Mesendoderm (in vitro differentiated cells): ENCODE results near the gene TXNDC11.

Experiments used
- DNase-seq: peaks from one replicate; pipeline ENCODE4 v3.0.0; 2013
- H2AK5ac ChIP-seq: 2 replicates; pipeline ENCODE4 v1.6.1; 2013; ENCODE audit warnings: low read length, inconsistent platforms
- H2BK120ac ChIP-seq: 2 replicates; pipeline ENCODE4 v1.6.1; 2013; ENCODE audit warnings: low read depth, mild to moderate bottlenecking, low read length, moderate library complexity, mixed read lengths
- H2BK15ac ChIP-seq: replicated peaks from 2 replicates; pipeline ENCODE4 v1.6.1; 2013; ENCODE audit warnings: low read depth, mild to moderate bottlenecking, moderate library complexity
- H2BK5ac ChIP-seq: 2 replicates; pipeline ENCODE4 v1.6.1; 2013; ENCODE audit warnings: low read length, inconsistent platforms
- H3K18ac ChIP-seq: 2 replicates; pipeline ENCODE4 v1.6.1; 2013; ENCODE audit warnings: mild to moderate bottlenecking, low read length, mixed read lengths
- H3K23ac ChIP-seq: one replicate; pipeline ENCODE4 v1.6.1; 2013; ENCODE audit warnings: low read length
- H3K27ac ChIP-seq: 2 replicates; pipeline ENCODE4 v1.5.1; 2013; ENCODE audit warnings: low read depth, mild to moderate bottlenecking, inconsistent platforms, low read length, moderate library complexity
- H3K27me3 ChIP-seq: 2 replicates; pipeline ENCODE4 v1.6.1; 2013; ENCODE audit warnings: low read length, control low read depth, mild to moderate bottlenecking, inconsistent platforms; ENCODE audit not compliant: insufficient read depth, poor library complexity
- H3K36me3 ChIP-seq: 2 replicates; pipeline ENCODE4 v1.6.1; 2013; ENCODE audit warnings: low read length, inconsistent platforms; ENCODE audit not compliant: control insufficient read depth, insufficient read depth
- H3K4ac ChIP-seq: one replicate; pipeline ENCODE4 v1.6.1; 2013; ENCODE audit warnings: low read depth, mild to moderate bottlenecking, low read length, moderate library complexity
- H3K4me1 ChIP-seq: 2 replicates; pipeline ENCODE4 v1.6.1; 2013; ENCODE audit warnings: low read depth, low read length, inconsistent platforms; ENCODE audit not compliant: control insufficient read depth
- H3K4me2 ChIP-seq: 2 replicates; pipeline ENCODE4 v1.6.1; 2013; ENCODE audit warnings: low read length
- H3K4me3 ChIP-seq: 2 replicates; pipeline ENCODE4 v1.5.1; 2013; ENCODE audit warnings: mild to moderate bottlenecking, low read length
- H3K56ac ChIP-seq: one replicate; pipeline ENCODE4 v1.6.1; 2013; ENCODE audit warnings: low read length
- H3K79me1 ChIP-seq: 2 replicates; pipeline ENCODE4 v1.6.1; 2013; ENCODE audit warnings: low read length, inconsistent platforms
- H3K79me2 ChIP-seq: 2 replicates; pipeline ENCODE4 v1.6.1; 2013; ENCODE audit warnings: mild to moderate bottlenecking, low read length; ENCODE audit not compliant: control insufficient read depth, insufficient read depth
- H3K9ac ChIP-seq: 2 replicates; pipeline ENCODE4 v1.6.1; 2013; ENCODE audit warnings: low read length, inconsistent platforms
- H4K5ac ChIP-seq: one replicate; pipeline ENCODE4 v1.6.1; 2013; ENCODE audit warnings: low read length
- H4K8ac ChIP-seq: one replicate; pipeline ENCODE4 v1.6.1; 2013; ENCODE audit warnings: low read depth, mild to moderate bottlenecking, control low read depth, low read length, moderate library complexity
- WGBS: extraction: QIAGEN DNeasy Blood & Tissue Kit; methylation state at CpG from one replicate; pipeline ENCODE4 v1.1.7; 2013; ENCODE audit warnings: low lambda C conversion rate, missing lambda C conversion rate; ENCODE audit not compliant: insufficient coverage; ENCODE audit errors: extremely low coverage; 5-methylcytosine and 5-hydroxymethylcytosine counted together

Gene TXNDC11

GRCh38 chr16:11740567-11740966 lies 2.1 kb downstream of the TXNDC11 start:
- H3K23ac ChIP-seq: no peak overlapping the region
- H4K8ac ChIP-seq: no peak overlapping the region
- no CpG with 5 or more reads among the region's 3 CpGs for WGBS
- no peak overlapping the region for H2BK120ac ChIP-seq
- peaks cover 6% of the 10 kb centered on the region for H3K36me3 ChIP-seq
- no peak overlapping the region for H3K56ac ChIP-seq
- H3K27me3 ChIP-seq: no peaks in the 10 kb centered on the region
- H3K27ac ChIP-seq: no peak overlapping the region
- H3K79me2 ChIP-seq: peaks cover 20% of the 10 kb centered on the region
- H3K4me3 ChIP-seq: no peak overlapping the region
- H3K18ac ChIP-seq: no peak overlapping the region
- no peak overlapping the region for H3K9ac ChIP-seq
- H3K4me2 ChIP-seq: no peak overlapping the region
- no peaks in the 10 kb centered on the region for H3K4me1 ChIP-seq
- no peak overlapping the region for H3K4ac ChIP-seq
- H4K5ac ChIP-seq: no peak overlapping the region
- H3K79me1 ChIP-seq: peaks cover 19% of the 10 kb centered on the region
- DNase-seq: no peak
- H2AK5ac ChIP-seq: no peak overlapping the region
- H2BK15ac ChIP-seq: no peak overlapping the region
- no peak overlapping the region for H2BK5ac ChIP-seq

GRCh38 chr16:11738742-11739544 lies 3.7 kb downstream of the TXNDC11 start:
- H3K4me2 ChIP-seq: no peak overlapping the region
- no peak overlapping the region for H3K4me3 ChIP-seq
- no peak overlapping the region for H4K5ac ChIP-seq
- no peak overlapping the region for H3K56ac ChIP-seq
- no peak overlapping the region for H2BK5ac ChIP-seq
- peaks cover 7% of the 10 kb centered on the region for H3K36me3 ChIP-seq
- H3K9ac ChIP-seq: no peak overlapping the region
- H4K8ac ChIP-seq: no peak overlapping the region
- no peak for DNase-seq
- H3K18ac ChIP-seq: no peak overlapping the region
- no CpG with 5 or more reads among the region's 15 CpGs for WGBS
- H3K4ac ChIP-seq: no peak overlapping the region
- H2BK120ac ChIP-seq: no peak overlapping the region
- H3K27me3 ChIP-seq: no peaks in the 10 kb centered on the region
- H3K27ac ChIP-seq: no peak overlapping the region
- no peak overlapping the region for H2AK5ac ChIP-seq
- H3K79me1 ChIP-seq: peaks cover 19% of the 10 kb centered on the region
- H2BK15ac ChIP-seq: no peak overlapping the region
- H3K4me1 ChIP-seq: no peaks in the 10 kb centered on the region
- peaks cover 20% of the 10 kb centered on the region for H3K79me2 ChIP-seq
- no peak overlapping the region for H3K23ac ChIP-seq

GRCh38 chr16:11737713-11738112 lies 4.9 kb downstream of the TXNDC11 start:
- no CpG with 5 or more reads among the region's 8 CpGs for WGBS
- Histone ChIP-seq H3K23ac (no peak overlapping the region), H2AK5ac (no peak overlapping the region), H3K27ac (no peak overlapping the region), H3K36me3 (peaks cover 7% of the 10 kb centered on the region), H3K18ac (no peak overlapping the region), H3K79me2 (peaks cover 20% of the 10 kb centered on the region), H3K56ac (no peak overlapping the region), H3K4me2 (no peak overlapping the region), H4K5ac (no peak overlapping the region), H4K8ac (no peak overlapping the region), H3K4me3 (no peak overlapping the region), H3K9ac (no peak overlapping the region), H3K4me1 (no peaks in the 10 kb centered on the region), H3K27me3 (no peaks in the 10 kb centered on the region), H2BK120ac (no peak overlapping the region), H2BK5ac (no peak overlapping the region), H3K4ac (no peak overlapping the region), H2BK15ac (no peak overlapping the region), H3K79me1 (peaks cover 19% of the 10 kb centered on the region)
- no peak for DNase-seq

GRCh38 chr16:11736903-11737302 lies 5.8 kb downstream of the TXNDC11 start:
- no CpG with 5 or more reads among the region's 6 CpGs for WGBS
- H3K27ac ChIP-seq: no peak overlapping the region
- H2AK5ac ChIP-seq: no peak overlapping the region
- H2BK120ac ChIP-seq: no peak overlapping the region
- H3K56ac ChIP-seq: no peak overlapping the region
- H3K4me3 ChIP-seq: no peak overlapping the region
- DNase-seq: no peak
- H3K4me1 ChIP-seq: no peaks in the 10 kb centered on the region
- H3K23ac ChIP-seq: no peak overlapping the region
- H2BK15ac ChIP-seq: no peak overlapping the region
- peaks cover 7% of the 10 kb centered on the region for H3K36me3 ChIP-seq
- H3K79me1 ChIP-seq: peaks cover 19% of the 10 kb centered on the region
- no peak overlapping the region for H3K4me2 ChIP-seq
- no peak overlapping the region for H4K5ac ChIP-seq
- H3K18ac ChIP-seq: no peak overlapping the region
- H3K79me2 ChIP-seq: peaks cover 20% of the 10 kb centered on the region
- no peak overlapping the region for H2BK5ac ChIP-seq
- H4K8ac ChIP-seq: no peak overlapping the region
- H3K9ac ChIP-seq: no peak overlapping the region
- no peak overlapping the region for H3K4ac ChIP-seq
- H3K27me3 ChIP-seq: no peaks in the 10 kb centered on the region

- Histone ChIP-seq H3K79me2 (peaks cover 16% of the 10 kb centered on the region), H4K8ac (no peak overlapping the region), H3K79me1 (peaks cover 15% of the 10 kb centered on the region), H3K18ac (no peak overlapping the region), H4K5ac (no peak overlapping the region), H2BK120ac (no peak overlapping the region), H3K56ac (no peak overlapping the region), H3K4ac (no peak overlapping the region), H3K4me1 (no peaks in the 10 kb centered on the region), H2BK15ac (no peak overlapping the region), H3K36me3 (peaks cover 7% of the 10 kb centered on the region), H3K4me2 (no peak overlapping the region), H3K9ac (no peak overlapping the region), H2AK5ac (no peak overlapping the region), H3K27ac (no peak overlapping the region), H2BK5ac (no peak overlapping the region), H3K27me3 (no peaks in the 10 kb centered on the region), H3K23ac (no peak overlapping the region), H3K4me3 (no peak overlapping the region)
- DNase-seq: no peak
- WGBS: no CpG with 5 or more reads among the region's 8 CpGs
Measured at GRCh38 chr16:11735787-11736186, 6.9 kb downstream of the TXNDC11 start.

- Histone ChIP-seq H4K5ac (no peak overlapping the region), H3K23ac (no peak overlapping the region), H3K4me2 (no peak overlapping the region), H3K9ac (no peak overlapping the region), H2BK120ac (no peak overlapping the region), H2AK5ac (no peak overlapping the region), H3K4ac (no peak overlapping the region), H4K8ac (no peak overlapping the region), H3K79me1 (peaks cover 13% of the 10 kb centered on the region), H3K4me1 (no peaks in the 10 kb centered on the region), H3K4me3 (no peak overlapping the region), H3K27ac (no peak overlapping the region), H3K27me3 (no peaks in the 10 kb centered on the region), H3K56ac (no peak overlapping the region), H2BK15ac (no peak overlapping the region), H2BK5ac (no peak overlapping the region), H3K18ac (no peak overlapping the region), H3K36me3 (peaks cover 7% of the 10 kb centered on the region), H3K79me2 (peaks cover 11% of the 10 kb centered on the region)
- no CpG with 5 or more reads among the region's 6 CpGs for WGBS
- DNase-seq: no peak
Measured at GRCh38 chr16:11734653-11735043, 8.0 kb downstream of the TXNDC11 start.
